Astrocyte (in vitro differentiated cells and primary cell): ENCODE measurements around the gene ABO.

Experiments
- CTCF ChIP-seq: IDR thresholded peaks from 2 replicates; pipeline ENCODE4 v1.5.1; 2011; ENCODE audit warnings: low read depth, mild to moderate bottlenecking, inconsistent platforms, low read length, moderate library complexity; ENCODE audit not compliant: insufficient read depth
- EZH2 ChIP-seq: IDR thresholded peaks from 2 replicates; pipeline ENCODE4 v1.6.1; 2012; ENCODE audit warnings: mild to moderate bottlenecking, low read length, inconsistent platforms; ENCODE audit not compliant: insufficient read depth

DNA sequence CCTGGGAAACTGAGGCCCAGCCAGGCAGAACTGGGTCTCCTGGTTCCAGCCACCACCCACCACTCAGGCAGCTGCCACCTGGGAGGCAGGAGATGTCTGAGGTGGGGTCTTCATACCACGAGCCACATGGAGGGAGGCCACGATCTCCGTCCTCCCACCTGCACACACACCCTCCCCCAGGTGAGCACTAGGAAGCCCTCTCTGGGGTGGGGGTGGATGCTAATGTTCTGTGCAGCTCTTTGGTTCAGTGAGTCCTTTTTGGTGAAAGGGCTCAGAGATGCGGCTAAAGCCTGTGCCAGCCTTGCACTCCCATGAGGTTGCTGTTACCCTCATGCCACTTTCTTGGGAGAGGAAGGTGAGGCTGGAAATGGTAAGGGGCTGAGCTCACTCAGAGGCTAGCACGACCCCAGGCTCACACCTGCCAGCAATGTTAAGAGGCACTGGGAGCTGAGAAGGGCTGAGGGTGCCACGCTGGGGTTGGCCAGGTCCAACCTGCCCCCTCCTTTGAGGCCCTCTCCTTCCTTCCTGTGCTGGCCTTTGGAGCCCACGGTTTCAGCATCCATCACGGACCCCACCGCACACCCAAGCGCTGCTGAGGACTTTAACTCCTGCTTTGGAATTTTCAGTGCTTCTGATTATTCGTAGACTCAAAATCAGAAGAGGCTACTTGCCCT lies 39.3 kb downstream of the ABO start:
- TF ChIP-seq CTCF = no peak
- no peak for TF ChIP-seq EZH2
